ENCODE results near the gene ARID1B.

The ARID1B gene

DNA sequence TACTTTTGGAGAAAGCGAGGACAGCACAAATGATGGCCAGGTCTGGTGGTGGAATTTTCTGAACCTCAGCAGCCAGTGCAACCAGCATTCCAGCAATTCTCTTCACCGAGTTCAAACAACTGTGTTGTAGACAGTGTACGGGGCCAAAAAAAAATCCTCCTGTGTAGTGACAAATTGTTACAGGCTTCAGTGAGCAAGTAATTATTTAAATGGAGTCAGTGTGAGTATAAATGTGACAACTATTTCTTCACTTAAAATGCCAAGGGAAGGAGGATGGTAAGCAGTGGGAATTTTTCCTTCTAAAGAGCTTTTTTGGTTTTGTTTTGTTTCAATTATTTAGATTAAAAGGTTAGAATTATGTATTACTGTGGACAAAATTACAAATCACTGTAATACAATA is 392.0 kb downstream of the ARID1B start:
- no peak overlapping the region for H3K4me3 ChIP-seq (ENCODE audit: low read depth, low read length)

DNA sequence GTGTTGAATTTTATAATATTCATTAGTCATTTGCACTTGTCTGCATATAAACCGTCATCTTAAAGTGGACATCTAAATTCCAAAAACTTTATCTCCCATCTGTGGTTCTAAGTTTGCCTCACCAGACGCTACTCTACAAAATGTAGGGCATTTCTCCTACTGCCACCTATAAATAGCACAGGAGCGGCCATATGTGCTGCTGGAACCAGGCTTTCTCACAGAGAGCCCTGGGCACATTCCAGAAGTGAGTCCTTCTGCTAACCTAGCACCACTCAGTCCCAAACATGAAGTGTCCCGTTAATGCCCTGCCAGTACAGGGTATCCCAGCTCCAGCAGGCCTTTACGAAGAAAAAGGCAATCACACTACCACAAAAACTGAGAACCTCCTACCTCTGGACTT is 392.5 kb downstream of the ARID1B start:
- H3K4me3 ChIP-seq (ENCODE audit: low read depth, low read length) = no peak overlapping the region

DNA sequence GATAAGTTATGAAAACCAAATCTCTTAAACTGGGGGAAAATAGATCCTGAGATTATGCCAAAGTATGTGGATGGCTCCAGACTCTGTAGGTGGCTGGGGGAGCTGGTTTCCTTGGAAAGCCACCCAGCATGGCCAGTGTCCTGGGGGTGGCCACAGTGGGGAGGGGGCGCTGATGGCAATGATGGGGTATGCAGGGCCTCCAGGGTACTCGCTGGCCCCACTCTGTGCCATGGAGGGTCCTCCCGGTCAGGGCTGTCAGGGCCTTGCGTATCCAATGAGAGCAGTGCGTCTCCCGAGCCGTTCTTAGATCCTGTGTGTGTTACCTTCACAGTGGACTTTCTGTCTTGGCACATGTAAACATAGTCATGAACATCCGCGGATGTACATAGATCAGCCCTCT is 393.4 kb downstream of the ARID1B start:
- no peak overlapping the region for H3K4me3 ChIP-seq (ENCODE audit: low read depth, low read length)

DNA sequence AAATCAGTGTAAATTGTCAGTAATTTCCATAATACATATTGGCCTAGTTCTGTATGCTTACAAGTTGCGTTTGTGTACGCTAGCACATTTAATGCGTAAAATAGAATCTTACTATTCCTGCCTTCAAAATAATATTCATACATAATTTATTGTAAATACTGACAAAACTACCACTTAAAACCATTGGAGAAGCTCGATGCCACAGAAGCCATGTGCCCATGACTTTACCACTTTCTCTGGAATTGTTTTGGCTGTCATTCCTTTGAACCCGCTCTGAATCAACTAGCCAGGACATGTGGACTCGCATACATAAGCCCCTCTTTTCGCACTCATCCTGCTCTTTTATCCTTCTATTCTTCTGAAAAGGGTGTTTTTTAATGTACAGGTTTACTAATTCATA is 394.6 kb downstream of the ARID1B start:
- H3K4me3 ChIP-seq (ENCODE audit: low read depth, low read length) = no peak overlapping the region

DNA sequence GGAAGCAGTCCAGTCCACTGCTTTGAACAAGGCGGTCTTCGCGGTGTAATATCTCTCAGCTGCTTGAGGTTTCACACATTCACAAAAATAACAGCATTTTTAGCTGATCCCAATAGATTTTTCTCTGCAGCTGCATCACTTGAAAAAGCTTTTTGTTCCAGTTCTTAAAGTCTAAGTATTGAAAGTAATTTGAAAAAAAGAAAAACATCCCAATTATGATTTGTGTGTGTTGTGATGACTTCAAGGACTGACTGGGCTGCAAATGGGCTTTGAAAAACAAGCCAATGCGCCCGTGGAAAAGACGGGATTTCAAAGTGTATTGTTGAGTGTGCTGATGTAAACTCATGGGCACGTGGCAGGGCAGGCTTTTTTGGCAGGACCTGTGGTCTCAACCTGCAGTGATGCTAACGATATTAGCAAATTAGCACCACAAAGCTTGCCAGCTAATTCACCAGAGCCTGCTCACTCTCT is 395.1 kb downstream of the ARID1B start:
- no peak overlapping the region for H3K4me3 ChIP-seq (ENCODE audit: low read depth, low read length)

GRCh38 chr6:157172830-157173536 is 395.8 kb downstream of the ARID1B start:
- no peak overlapping the region for H3K4me3 ChIP-seq (ENCODE audit: low read depth, low read length)

GRCh38 chr6:157173776-157174175 is 396.6 kb downstream of the ARID1B start:
- H3K4me3 ChIP-seq (ENCODE audit: low read depth, low read length) = no peak overlapping the region

DNA sequence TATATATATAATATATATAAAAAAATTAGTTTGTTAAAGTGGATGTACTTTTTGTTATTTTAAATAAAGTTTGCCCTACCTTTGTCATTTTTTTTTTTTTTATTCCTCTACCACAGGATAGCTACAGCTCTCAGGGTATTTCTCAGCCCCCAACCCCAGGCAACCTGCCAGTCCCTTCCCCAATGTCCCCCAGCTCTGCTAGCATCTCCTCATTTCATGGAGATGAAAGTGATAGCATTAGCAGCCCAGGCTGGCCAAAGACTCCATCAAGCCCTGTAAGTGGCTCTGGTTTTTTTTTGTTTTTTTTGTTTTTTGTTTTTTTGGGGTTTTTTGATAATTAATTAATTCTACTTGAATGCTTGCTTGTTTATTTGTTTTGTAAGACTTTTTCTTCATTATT is 397.6 kb downstream of the ARID1B start:
- no peak overlapping the region for H3K4me3 ChIP-seq (ENCODE audit: low read depth, low read length)

GRCh38 chr6:157177731-157178336 is 400.7 kb downstream of the ARID1B start:
- H3K4me3 ChIP-seq (ENCODE audit: low read depth, low read length) = no peak overlapping the region

DNA sequence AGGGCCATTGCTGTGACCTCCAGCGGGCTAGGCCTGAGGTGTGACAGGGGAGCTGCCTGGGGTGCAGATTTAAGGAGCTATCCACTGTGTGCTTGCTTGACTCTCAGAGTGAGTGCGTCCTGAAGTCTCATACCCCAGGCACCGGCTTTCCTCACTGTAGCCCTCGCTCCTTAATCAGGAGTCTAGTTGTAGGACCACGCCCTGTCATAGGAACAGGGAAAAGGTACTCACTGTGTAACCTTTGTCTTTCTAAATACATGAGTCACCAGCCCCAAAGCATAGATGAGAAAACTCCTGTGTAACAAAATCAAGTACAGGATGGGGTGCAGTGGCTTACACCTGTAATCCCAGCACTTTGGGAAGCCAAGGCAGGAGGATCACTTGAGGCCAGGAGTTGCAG is 404.5 kb downstream of the ARID1B start:
- H3K4me3 ChIP-seq (ENCODE audit: low read depth, low read length) = no peak overlapping the region

- H3K4me3 ChIP-seq (ENCODE audit: low read depth, low read length) = no peak overlapping the region
Observed at GRCh38 chr6:157182503-157183264, 405.5 kb downstream of the ARID1B start.

GRCh38 chr6:157184202-157185015 is 407.2 kb downstream of the ARID1B start:
- H3K4me3 ChIP-seq (ENCODE audit: low read depth, low read length) = no peak overlapping the region

- no peak overlapping the region for H3K4me3 ChIP-seq (ENCODE audit: low read depth, low read length)
Observed at GRCh38 chr6:157185171-157185570, 408.0 kb downstream of the ARID1B start.

GRCh38 chr6:157185986-157186385 is 408.8 kb downstream of the ARID1B start:
- H3K4me3 ChIP-seq (ENCODE audit: low read depth, low read length) = no peak overlapping the region

DNA sequence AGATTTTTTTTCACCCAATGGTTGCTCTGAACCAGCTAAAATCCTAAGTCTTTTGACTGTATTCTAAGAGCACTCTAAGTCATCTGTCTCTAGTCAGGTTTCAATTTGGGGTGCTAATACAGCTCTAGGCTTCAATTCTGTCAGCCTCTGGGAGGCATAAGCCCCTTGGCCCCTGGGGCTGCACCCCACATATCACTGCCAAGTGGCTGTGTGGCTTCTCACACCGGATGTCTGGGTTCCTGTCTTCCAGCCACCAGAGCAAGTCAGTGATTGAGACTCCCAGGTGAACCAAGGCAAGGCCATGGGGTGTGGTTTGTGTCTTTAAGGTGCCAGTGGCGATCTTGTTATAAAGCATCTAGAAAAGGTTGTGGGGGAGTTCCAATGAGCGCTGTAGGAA is 409.6 kb downstream of the ARID1B start:
- no peak overlapping the region for H3K4me3 ChIP-seq (ENCODE audit: low read depth, low read length)

- no peak overlapping the region for H3K4me3 ChIP-seq (ENCODE audit: low read depth, low read length)
Observed at GRCh38 chr6:157187182-157188083, 410.3 kb downstream of the ARID1B start.

DNA sequence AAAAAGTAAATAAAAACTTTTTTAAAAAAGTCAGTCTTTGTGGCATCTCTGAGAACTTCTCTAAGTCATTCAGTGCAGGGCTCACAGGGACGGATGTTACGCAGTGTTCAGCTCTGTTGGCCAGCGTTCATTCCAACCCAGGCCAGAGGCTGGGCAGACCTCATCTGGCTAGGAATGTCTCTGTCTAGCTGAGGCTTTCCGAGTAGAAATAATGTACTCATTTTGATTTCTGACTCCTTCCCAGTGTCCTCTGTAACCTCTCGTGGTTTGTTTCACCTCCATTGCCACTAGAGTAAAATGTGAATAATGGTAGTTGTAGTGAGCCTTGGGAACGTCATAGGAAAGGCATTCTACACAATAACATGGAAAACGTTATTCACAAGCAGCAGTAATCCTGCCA is 411.0 kb downstream of the ARID1B start:
- H3K4me3 ChIP-seq (ENCODE audit: low read depth, low read length) = no peak overlapping the region

DNA sequence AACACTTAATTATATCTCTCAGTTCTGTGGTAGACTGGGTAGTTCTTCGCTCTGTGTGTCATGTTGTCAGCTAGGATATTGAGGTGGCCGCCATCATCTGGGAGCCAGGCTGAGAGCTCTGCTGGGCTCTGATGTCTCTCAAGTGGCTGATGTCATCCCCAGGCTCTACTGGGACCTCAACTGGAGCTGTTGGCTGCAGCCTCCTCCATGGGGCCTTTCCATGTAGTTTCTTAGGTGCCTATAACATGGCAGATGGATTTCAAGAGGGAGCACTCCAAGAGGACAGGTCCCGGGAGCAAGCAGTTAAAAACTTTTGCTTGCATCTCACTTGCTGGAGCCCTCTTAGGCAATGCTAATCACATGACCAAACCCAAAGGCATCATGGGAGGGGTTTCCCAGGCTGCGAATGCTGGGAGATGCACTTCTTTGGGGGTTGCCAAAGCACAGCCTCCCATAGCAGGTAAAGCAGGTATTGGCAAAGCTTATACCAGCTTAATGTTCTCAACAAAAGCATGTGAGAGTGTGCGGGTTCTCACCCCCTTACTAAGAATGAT is 416.3 kb downstream of the ARID1B start:
- no peak overlapping the region for H3K4me3 ChIP-seq (ENCODE audit: low read depth, low read length)

- H3K4me3 ChIP-seq (ENCODE audit: low read depth, low read length) = no peak overlapping the region
Observed at GRCh38 chr6:157194110-157194509, 416.9 kb downstream of the ARID1B start.

DNA sequence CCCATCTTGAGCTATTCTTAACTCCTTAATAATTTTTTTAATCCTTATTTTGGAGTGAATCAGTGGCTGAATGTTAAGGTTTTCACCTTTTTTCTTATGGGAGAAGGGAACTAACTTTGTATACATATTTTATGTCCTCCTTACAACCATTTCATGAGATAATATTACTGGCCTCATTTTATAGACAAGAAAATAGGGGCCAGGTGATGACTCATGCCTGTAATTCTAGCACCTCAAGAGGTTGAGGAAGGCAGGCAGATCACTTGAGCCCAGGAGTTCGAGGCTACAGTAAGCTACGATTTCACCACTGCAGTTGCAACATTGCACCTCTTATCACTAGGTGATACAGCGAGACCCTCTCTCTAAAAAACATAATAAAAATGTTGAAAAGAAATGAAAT is 417.5 kb downstream of the ARID1B start:
- H3K4me3 ChIP-seq (ENCODE audit: low read depth, low read length) = no peak overlapping the region

Measured in iPS-11a (cell line).